ENCODE data around the gene NDUFA8. TPM values are rescaled to one million over a fixed set of nuclear protein-coding genes. Genes with fewer than 3 reads are reported as not detected.

Gene NDUFA8
- total RNA-seq, 1 donor from 2014 or later, result 45.2 TPM

- Mint-ChIP-seq H3K4me3 (ENCODE audit: unreplicated experiment) (no peak overlapping the region), H3K4me1 (ENCODE audit: unreplicated experiment) (peaks cover 15% of the 10 kb centered on the region), H3K27ac (ENCODE audit: unreplicated experiment) (no peak overlapping the region), H3K36me3 (ENCODE audit: low read depth, unreplicated experiment) (no peaks in the 10 kb centered on the region), H3K27me3 (ENCODE audit: unreplicated experiment) (peaks cover 22% of the 10 kb centered on the region), H3K9me3 (ENCODE audit: unreplicated experiment) (no peaks in the 10 kb centered on the region)
- DNase-seq (ENCODE audit: low spot score), result no peak
- no peak for TF ChIP-seq CTCF (IDR thresholded peaks at IDR 0.05; ENCODE audit: unreplicated experiment)
Measured at GRCh38 chr9:122122468-122122867, 37.1 kb downstream of the NDUFA8 start.

GRCh38 chr9:122121931-122122330 lies 37.6 kb downstream of the NDUFA8 start:
- Mint-ChIP-seq H3K27ac (ENCODE audit: unreplicated experiment) (no peak overlapping the region), H3K27me3 (ENCODE audit: unreplicated experiment) (peaks cover 20% of the 10 kb centered on the region), H3K4me1 (ENCODE audit: unreplicated experiment) (peaks cover 15% of the 10 kb centered on the region), H3K4me3 (ENCODE audit: unreplicated experiment) (no peak overlapping the region), H3K36me3 (ENCODE audit: low read depth, unreplicated experiment) (no peaks in the 10 kb centered on the region), H3K9me3 (ENCODE audit: unreplicated experiment) (no peaks in the 10 kb centered on the region)
- no peak for DNase-seq (ENCODE audit: low spot score)
- no peak for TF ChIP-seq CTCF (IDR thresholded peaks at IDR 0.05; ENCODE audit: unreplicated experiment)

- no peak for TF ChIP-seq CTCF (IDR thresholded peaks at IDR 0.05; ENCODE audit: unreplicated experiment)
- no peak overlapping the region for H3K27ac Mint-ChIP-seq (ENCODE audit: unreplicated experiment)
- no peaks in the 10 kb centered on the region for H3K9me3 Mint-ChIP-seq (ENCODE audit: unreplicated experiment)
- H3K27me3 Mint-ChIP-seq (ENCODE audit: unreplicated experiment), result peaks cover 19% of the 10 kb centered on the region
- DNase-seq (ENCODE audit: low spot score), result no peak
- no peak overlapping the region for H3K4me3 Mint-ChIP-seq (ENCODE audit: unreplicated experiment)
- H3K36me3 Mint-ChIP-seq (ENCODE audit: low read depth, unreplicated experiment), result no peaks in the 10 kb centered on the region
- peaks cover 15% of the 10 kb centered on the region for H3K4me1 Mint-ChIP-seq (ENCODE audit: unreplicated experiment)
Measured at GRCh38 chr9:122121391-122121790, 38.2 kb downstream of the NDUFA8 start.

GRCh38 chr9:122120316-122121071 lies 39.1 kb downstream of the NDUFA8 start:
- Mint-ChIP-seq H3K36me3 (ENCODE audit: low read depth, unreplicated experiment) (no peaks in the 10 kb centered on the region), H3K9me3 (ENCODE audit: unreplicated experiment) (no peaks in the 10 kb centered on the region), H3K4me1 (ENCODE audit: unreplicated experiment) (peaks cover 16% of the 10 kb centered on the region), H3K27ac (ENCODE audit: unreplicated experiment) (no peak overlapping the region), H3K4me3 (ENCODE audit: unreplicated experiment) (no peak overlapping the region), H3K27me3 (ENCODE audit: unreplicated experiment) (peaks cover 12% of the 10 kb centered on the region)
- no peak for DNase-seq (ENCODE audit: low spot score)
- TF ChIP-seq CTCF (IDR thresholded peaks at IDR 0.05; ENCODE audit: unreplicated experiment), result no peak

GRCh38 chr9:122119721-122120120 lies 39.9 kb downstream of the NDUFA8 start:
- Mint-ChIP-seq H3K4me1 (ENCODE audit: unreplicated experiment) (peaks cover 13% of the 10 kb centered on the region), H3K9me3 (ENCODE audit: unreplicated experiment) (no peaks in the 10 kb centered on the region), H3K36me3 (ENCODE audit: low read depth, unreplicated experiment) (no peaks in the 10 kb centered on the region), H3K27ac (ENCODE audit: unreplicated experiment) (no peak overlapping the region), H3K4me3 (ENCODE audit: unreplicated experiment) (no peak overlapping the region), H3K27me3 (ENCODE audit: unreplicated experiment) (peaks cover 13% of the 10 kb centered on the region)
- TF ChIP-seq CTCF (IDR thresholded peaks at IDR 0.05; ENCODE audit: unreplicated experiment), result no peak
- DNase-seq (ENCODE audit: low spot score), result no peak

Measured in endothelial cell (in vitro differentiated cells).